Central memory CD4-positive, alpha-beta T cell (primary cell): ENCODE results near the gene NXPH3.

Experiments used
- DNase-seq: peaks from one replicate; pipeline ENCODE4 v3.0.0; 2022

Gene NXPH3

GRCh38 chr17:49595328-49595727 is 19.7 kb downstream of the NXPH3 start:
- DNase-seq, result no peak

GRCh38 chr17:49595980-49596379 is 20.3 kb downstream of the NXPH3 start:
- DNase-seq, result no peak

GRCh38 chr17:49596613-49597244 is 21.1 kb downstream of the NXPH3 start:
- DNase-seq, result no peak

GRCh38 chr17:49597436-49597835 is 21.8 kb downstream of the NXPH3 start:
- no peak for DNase-seq

- DNase-seq, result no peak
Observed at GRCh38 chr17:49597928-49598655, 22.4 kb downstream of the NXPH3 start.

GRCh38 chr17:49598918-49599317 is 23.2 kb downstream of the NXPH3 start:
- DNase-seq, result no peak

GRCh38 chr17:49600949-49601348 is 25.3 kb downstream of the NXPH3 start:
- no peak for DNase-seq

- no peak for DNase-seq
Observed at GRCh38 chr17:49602783-49603182, 27.1 kb downstream of the NXPH3 start.

GRCh38 chr17:49603238-49603637 is 27.6 kb downstream of the NXPH3 start:
- DNase-seq, result no peak

GRCh38 chr17:49603720-49604119 is 28.0 kb downstream of the NXPH3 start:
- no peak for DNase-seq

GRCh38 chr17:49604314-49604869 is 28.7 kb downstream of the NXPH3 start:
- no peak for DNase-seq

- DNase-seq, result no peak
Observed at GRCh38 chr17:49610883-49611584, 35.4 kb downstream of the NXPH3 start.

GRCh38 chr17:49612726-49613125 is 37.1 kb downstream of the NXPH3 start:
- no peak for DNase-seq

- DNase-seq, result no peak
Observed at GRCh38 chr17:49613182-49613800, 37.6 kb downstream of the NXPH3 start.

GRCh38 chr17:49616086-49616485 is 40.4 kb downstream of the NXPH3 start:
- no peak for DNase-seq

GRCh38 chr17:49616601-49617131 is 41.0 kb downstream of the NXPH3 start:
- DNase-seq, result no peak

- no peak for DNase-seq
Observed at GRCh38 chr17:49618028-49618611, 42.4 kb downstream of the NXPH3 start.

- no peak for DNase-seq
Observed at GRCh38 chr17:49621420-49621819, 45.7 kb downstream of the NXPH3 start.

GRCh38 chr17:49621946-49622529 is 46.4 kb downstream of the NXPH3 start:
- DNase-seq, result no peak

GRCh38 chr17:49624896-49625295 is 49.2 kb downstream of the NXPH3 start:
- no peak for DNase-seq

GRCh38 chr17:49629447-49629846 is 53.8 kb downstream of the NXPH3 start:
- no peak for DNase-seq
